ENCODE results near the gene BCL11B.

DNA sequence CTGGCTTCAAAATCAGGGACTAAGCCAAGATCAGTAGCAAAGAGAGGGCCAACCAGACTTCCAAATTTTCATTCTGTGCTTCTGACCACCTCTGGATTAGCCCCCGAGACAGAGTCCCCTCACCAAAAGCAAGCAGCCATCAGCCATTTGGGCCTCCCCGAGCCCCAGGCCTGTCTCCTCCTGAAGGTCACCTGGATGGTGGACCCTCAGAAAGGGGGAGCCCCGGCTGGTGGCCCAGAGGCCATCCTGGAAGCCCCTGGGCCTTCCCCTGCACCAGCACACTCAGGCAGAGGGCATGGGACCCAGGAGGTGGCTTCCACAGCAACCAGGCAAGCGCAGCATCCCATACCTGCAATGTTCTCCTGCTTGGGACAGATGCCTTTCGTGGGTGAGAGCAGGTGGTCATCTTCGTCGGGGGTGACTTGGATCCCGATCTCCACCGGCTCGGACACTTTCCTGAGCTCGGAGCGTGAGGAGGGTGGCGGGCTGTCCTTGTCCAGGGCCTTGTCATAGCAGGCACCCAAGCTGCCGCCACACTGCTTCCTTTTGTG, 14.8 kb downstream of the BCL11B start:
- no peak for TF ChIP-seq CTCF (IDR thresholded peaks at IDR 0.05)
- no peak for TF ChIP-seq POLR2A (IDR thresholded peaks at IDR 0.05)
- TF ChIP-seq POLR2AphosphoS5 (IDR thresholded peaks at IDR 0.05; ENCODE audit: insufficient read depth in 1 of 2, low read depth in 1 of 2), result no peak

All from vagina (tissue), 2 donors.